A549 treated with ZK216348 at 1 μM for 4 hours (cell line): Measurements from ENCODE around the gene SLC51B. TPM values are rescaled to one million over a fixed set of nuclear protein-coding genes. Genes with fewer than 3 reads are reported as not detected.

Source experiments
- total RNA-seq: library from RNA; stranded (reverse); fragments of 200-300 nt; extraction: Qiagen RNA extraction; gene quantifications from 5 replicates; pipeline ENCODE4 v1.2.3, GENCODE V29; 2022; ENCODE audit warnings: low read depth

The SLC51B gene
- total RNA-seq = 13.1 to 18.9 TPM (median 15.7 TPM) in 5 replicates

DNA sequence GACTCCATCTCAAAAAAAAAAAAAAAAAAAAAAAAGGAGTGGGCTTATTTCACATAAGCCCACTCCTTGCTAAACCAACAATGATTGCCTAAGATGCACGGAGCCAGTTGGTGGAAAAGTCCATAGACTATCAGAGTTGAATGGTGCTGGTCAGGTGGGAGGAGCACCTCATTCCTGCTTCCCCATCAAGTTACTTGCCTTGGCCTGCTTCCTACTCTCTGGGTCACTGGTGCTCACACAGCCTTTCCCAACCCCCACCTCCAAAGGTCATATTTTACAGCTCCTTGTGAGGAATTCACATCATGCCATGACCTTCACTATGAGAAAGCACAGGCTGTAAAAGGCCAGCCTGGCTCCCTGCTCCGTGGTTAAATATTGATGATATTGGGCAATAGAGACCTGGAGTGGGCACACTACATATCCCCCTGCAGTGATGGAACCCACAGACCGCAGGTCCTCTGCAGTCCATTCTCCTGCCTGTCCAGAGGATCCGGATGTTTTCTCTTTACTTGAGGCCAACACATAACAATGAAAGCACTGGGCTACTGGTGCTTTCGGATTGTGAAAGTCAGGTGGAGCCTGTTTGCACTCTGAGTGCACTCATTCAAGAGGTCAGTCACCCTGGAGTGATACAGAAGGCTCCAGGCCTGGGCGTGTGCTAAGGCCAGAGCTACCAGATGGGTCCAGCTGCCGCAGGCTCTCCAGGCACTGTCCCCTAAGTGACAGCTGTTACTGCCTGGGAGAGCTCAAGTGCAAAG, at the start of gene SLC51B:
TSS of gene SLC51B (plus strand) at position 664 of the 758 bp plus-strand sequence. CDS start 4,618 bp downstream, outside the sequence.

DNA sequence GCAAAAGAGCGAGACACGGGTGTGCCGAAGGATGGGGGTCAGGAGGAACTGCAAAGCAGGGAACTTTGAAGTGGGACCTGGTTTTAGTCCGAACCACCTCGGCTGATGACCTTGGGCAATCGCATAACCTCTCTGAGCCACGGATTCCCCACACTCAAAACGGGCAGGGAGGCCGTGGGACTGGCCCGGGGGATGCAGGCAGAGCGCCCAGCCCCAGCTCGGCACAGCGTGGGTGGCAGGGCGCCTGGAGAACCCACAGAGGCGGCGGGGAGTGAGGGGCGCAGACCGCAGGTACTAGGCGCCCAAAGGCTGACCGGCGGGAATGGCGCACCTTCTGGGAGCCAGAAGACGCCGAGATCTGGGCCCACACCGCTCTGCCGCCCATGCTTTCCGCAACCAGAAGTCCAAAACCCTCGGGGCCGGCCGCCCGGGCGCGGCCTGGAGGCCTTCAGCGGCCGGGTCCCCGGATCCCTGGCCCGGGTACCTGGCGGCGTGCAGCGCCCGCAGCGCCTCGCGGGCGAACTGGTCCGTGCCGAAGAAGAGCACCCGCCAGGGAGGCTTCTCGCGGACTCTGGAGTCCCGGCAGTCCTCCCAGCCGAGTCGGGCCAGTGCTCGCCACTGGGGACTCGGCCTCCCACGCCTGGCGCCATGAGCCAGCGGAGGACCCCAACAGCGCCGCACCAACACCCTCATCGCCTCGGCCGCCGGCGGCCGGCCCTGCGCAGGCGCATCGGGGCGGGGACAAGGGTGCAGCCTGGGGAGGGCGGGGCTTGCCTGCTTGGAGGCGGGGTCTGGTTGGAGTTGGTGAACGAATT, 16.1 kb upstream of the SLC51B start, which contains the start of gene MTFMT:
TSS of gene MTFMT (minus strand) at position 719 of the 815 bp plus-strand sequence. CDS start at position 693, 26 bp downstream.

DNA sequence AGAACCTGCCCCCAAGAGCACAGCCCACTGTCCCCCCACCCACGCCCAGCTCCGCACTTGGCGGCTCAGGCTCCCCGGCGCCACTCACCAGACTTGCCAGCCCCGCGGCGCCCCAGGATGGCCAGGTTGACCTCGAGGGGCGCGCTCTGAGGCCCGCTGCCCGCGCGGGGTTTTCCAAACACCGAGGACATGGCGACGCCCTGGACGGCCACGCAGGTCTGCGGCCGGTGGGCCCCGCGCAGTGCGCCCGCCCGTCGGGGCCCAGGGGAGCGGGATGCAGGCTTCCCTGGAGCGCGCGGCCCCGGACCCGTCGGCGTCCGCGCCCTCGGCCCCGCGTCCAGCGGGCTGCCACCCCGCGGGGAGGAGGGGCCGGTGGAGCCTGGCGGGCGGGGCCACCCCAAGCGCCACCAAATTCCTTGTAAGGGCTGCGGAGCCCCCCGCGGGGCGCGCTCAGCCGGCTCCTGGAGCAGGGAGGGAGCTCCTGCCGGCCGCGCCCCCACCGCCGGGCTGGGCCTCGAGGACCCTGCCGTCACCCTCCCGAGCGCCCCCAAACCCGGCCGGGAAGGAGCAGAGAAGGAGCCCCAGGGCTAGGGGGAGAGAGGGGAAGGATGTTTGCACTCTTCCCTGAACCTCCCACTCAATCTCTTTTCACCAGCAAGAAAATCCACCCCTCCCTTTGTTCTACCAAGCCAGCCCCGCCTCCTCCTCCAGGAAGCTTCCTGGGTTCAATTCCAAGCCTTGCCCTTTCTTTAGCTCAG, 22.6 kb downstream of the SLC51B start, which contains the start of gene RASL12:
TSS of gene RASL12 (minus strand) at position 347 of the 758 bp plus-strand sequence. CDS start at position 191, 156 bp downstream.

DNA sequence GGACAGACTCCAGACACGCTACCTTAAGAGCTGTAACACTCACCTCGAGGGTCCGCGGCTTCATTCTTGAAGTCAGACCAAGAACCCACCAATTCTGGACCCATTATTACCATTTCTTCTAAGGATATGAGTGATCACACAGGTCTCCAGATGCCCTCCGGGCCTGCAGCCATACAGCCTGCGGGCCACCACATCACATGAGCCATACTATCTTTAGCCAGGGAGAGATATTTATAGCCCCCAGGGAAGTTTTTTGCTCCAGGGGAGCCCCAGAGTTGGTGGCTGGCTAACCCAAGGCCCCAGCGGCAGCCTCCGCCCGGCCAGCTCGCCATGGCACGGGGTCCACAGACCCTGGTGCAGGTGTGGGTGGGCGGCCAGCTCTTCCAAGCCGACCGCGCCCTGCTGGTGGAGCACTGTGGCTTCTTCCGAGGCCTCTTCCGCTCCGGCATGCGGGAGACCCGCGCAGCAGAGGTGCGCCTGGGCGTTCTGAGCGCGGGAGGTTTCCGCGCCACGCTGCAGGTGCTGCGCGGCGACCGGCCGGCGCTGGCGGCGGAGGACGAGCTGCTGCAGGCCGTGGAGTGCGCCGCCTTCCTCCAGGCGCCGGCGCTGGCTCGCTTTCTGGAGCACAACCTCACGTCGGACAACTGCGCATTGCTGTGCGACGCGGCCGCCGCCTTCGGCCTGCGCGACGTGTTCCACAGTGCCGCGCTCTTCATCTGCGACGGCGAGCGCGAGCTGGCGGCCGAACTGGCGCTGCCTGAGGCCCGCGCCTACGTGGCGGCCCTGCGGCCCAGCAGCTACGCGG, 31.5 kb downstream of the SLC51B start, which contains the start of gene KBTBD13:
TSS of gene KBTBD13 (plus strand) at position 261 of the 805 bp plus-strand sequence. CDS start at position 331, 70 bp downstream.

Other genes starting within 250 kb of the SLC51B start
- gene PIF1, start 219.7 kb upstream of the SLC51B start, total RNA-seq = 11.6 to 25.2 TPM (median 19.5 TPM) in 5 replicates
- gene PLEKHO2, start 203.5 kb upstream of the SLC51B start, total RNA-seq = 5.1 to 6.1 TPM (median 5.9 TPM) in 5 replicates
- gene ANKDD1A, start 133.5 kb upstream of the SLC51B start, total RNA-seq = 1.4 to 2.0 TPM (median 1.7 TPM) in 5 replicates
- 114 to 131 TPM (median 120 TPM) in 5 replicates for gene SPG21, start 55.5 kb upstream of the SLC51B start, total RNA-seq
- 22.3 to 33.7 TPM (median 26.3 TPM) in 5 replicates for gene MTFMT, start 15.7 kb upstream of the SLC51B start, total RNA-seq
- 0.08 to 0.19 TPM (median 0.15 TPM) in 5 replicates for gene RASL12, start 22.6 kb downstream of the SLC51B start, total RNA-seq
- gene KBTBD13, start 31.4 kb downstream of the SLC51B start, total RNA-seq = not detected in 5 replicates
- 0.29 to 1.3 TPM (median 0.88 TPM) in 5 replicates for gene UBAP1L, start 69.8 kb downstream of the SLC51B start, total RNA-seq
- gene PDCD7, start 88.4 kb downstream of the SLC51B start, total RNA-seq = 22.0 to 29.0 TPM (median 28.4 TPM) in 5 replicates
- gene CLPX, start 140.0 kb downstream of the SLC51B start, total RNA-seq = 42.7 to 63.1 TPM (median 53.0 TPM) in 5 replicates
- 0.07 to 0.09 TPM (median 0.08 TPM) in 5 replicates for gene CILP, start 166.1 kb downstream of the SLC51B start, total RNA-seq
- gene PARP16, start 241.5 kb downstream of the SLC51B start, total RNA-seq = 9.2 to 10.9 TPM (median 10.3 TPM) in 5 replicates